Natural killer cell (primary cell): Measurements from ENCODE around the gene SEC24D. TPM values are rescaled to one million over a fixed set of nuclear protein-coding genes. Genes with fewer than 3 reads are reported as not detected.
A peak's percentile ranks its signal among the peaks of the same experiment; 100 is the strongest.

Experiments
- ATAC-seq, 3 donors: fragments of 150-1000 bp in 2 of 3; fragments of 200-7000 bp in 1 of 3; cut with Tn5 transposase; 1 replicate in 1 of 3; 2 replicates in 2 of 3; pipeline ENCODE4 v1.10.0; 2021; ENCODE audit warnings: mild to moderate bottlenecking in 2 of 3, moderate library complexity in 2 of 3
- DNase-seq, 2 donors: peaks; one replicate each; pipeline versions ENCODE4 v3.0.0 to v3.0.0-alpha.2; 2013 to 2021; ENCODE audit warnings: mixed read lengths in 1 of 2
- H3K27ac ChIP-seq: one replicate; pipeline ENCODE4 v1.5.1; 2013; ENCODE audit warnings: mild to moderate bottlenecking, low read length
- H3K27me3 ChIP-seq: one replicate; pipeline ENCODE4 v1.6.1; 2013; ENCODE audit warnings: low read length; ENCODE audit not compliant: control insufficient read depth, insufficient read depth
- H3K36me3 ChIP-seq: one replicate; pipeline ENCODE4 v1.6.1; 2013; ENCODE audit warnings: low read length; ENCODE audit not compliant: control insufficient read depth, insufficient read depth
- H3K4me1 ChIP-seq: one replicate; pipeline ENCODE4 v1.6.1; 2013; ENCODE audit warnings: low read length; ENCODE audit not compliant: control insufficient read depth, insufficient read depth
- H3K4me3 ChIP-seq: one replicate; pipeline ENCODE4 v1.5.1; 2013; ENCODE audit warnings: low read length
- H3K9me3 ChIP-seq: one replicate; pipeline ENCODE4 v1.6.1; 2013; ENCODE audit warnings: low read length; ENCODE audit not compliant: control insufficient read depth, insufficient read depth
- H3K27ac Mint-ChIP-seq, 2 donors: one replicate each; pipeline ENCODE4 v1.8.0; 2022; ENCODE audit warnings: mild to moderate bottlenecking in 2 of 2, mixed read lengths in 2 of 2, moderate library complexity in 1 of 2
- H3K27me3 Mint-ChIP-seq, 2 donors: one replicate each; pipeline ENCODE4 v1.8.0; 2022; ENCODE audit warnings: low read depth in 2 of 2, mixed read lengths in 2 of 2
- H3K36me3 Mint-ChIP-seq: one replicate; pipeline ENCODE4 v1.8.0; 2022; ENCODE audit warnings: mixed read lengths
- H3K4me1 Mint-ChIP-seq, 2 donors: one replicate each; pipeline ENCODE4 v1.8.0; 2022; ENCODE audit warnings: mixed read lengths in 2 of 2
- H3K4me3 Mint-ChIP-seq: one replicate; pipeline ENCODE4 v1.8.0; 2022; ENCODE audit warnings: mild to moderate bottlenecking, moderate library complexity, mixed read lengths
- H3K9me3 Mint-ChIP-seq, 2 donors: one replicate each; pipeline ENCODE4 v1.8.0; 2022; ENCODE audit warnings: mixed read lengths in 2 of 2
- CTCF ChIP-seq: fragments of 200-600 bp; IDR thresholded peaks from one replicate; pipeline ENCODE4 v1.8.0; 2022; ENCODE audit warnings: antibody characterized with exemption
- WGBS: methylation state at CpG from one replicate; pipeline ENCODE4 v1.1.7; 2013; ENCODE audit warnings: missing lambda C conversion rate; ENCODE audit not compliant: insufficient coverage; 5-methylcytosine and 5-hydroxymethylcytosine counted together
- intact Hi-C: fragments of 100-400 bp; cut with micrococcal nuclease; formaldehyde crosslinking; loops from one replicate; pipeline ENCODE4 v1.14.2; 2022
- total RNA-seq, 4 donors: library from RNA; stranded (reverse); fragments of 120-200 nt in 1 of 4; gene quantifications; one replicate each; pipeline versions ENCODE4 v1.2.3 to v1.2.4, GENCODE V29; 2013 to 2022

Gene SEC24D
- total RNA-seq, 3 donors from 2014 or later (not counting 1 experiment from before 2014, with no cell fraction given), result 32.7 to 50.2 (median 35.2) TPM

- intact Hi-C loops, result no loop called here
Observed at GRCh38 chr4:118866442-118866841, 30.5 kb upstream of the SEC24D start.

GRCh38 chr4:118865091-118865708, 29.3 kb upstream of the SEC24D start:
- Histone ChIP-seq H3K27me3 (no peaks in the 10 kb centered on the region), H3K4me3 (no peak overlapping the region), H3K9me3 (no peaks in the 10 kb centered on the region), H3K36me3 (no peaks in the 10 kb centered on the region), H3K4me1 (no peaks in the 10 kb centered on the region), H3K27ac (no peak overlapping the region)
- Mint-ChIP-seq H3K27me3 (no peaks in the 10 kb centered on the region), H3K9me3 (no peaks in the 10 kb centered on the region), H3K36me3 (no peaks in the 10 kb centered on the region), H3K27ac (no peak overlapping the region), H3K4me1 (no peaks in the 10 kb centered on the region), H3K4me3 (no peak overlapping the region)
- 32% methylated on average over 5 of the region's 5 CpGs for WGBS
- peak in 1 of 2 donors; percentile 56 for DNase-seq
- peak; percentile 38 for TF ChIP-seq CTCF
- intact Hi-C loops, result loop anchor here (1.0 kb wide), 1 partner anchor 93 kb away; no protein-coding TSS in a partner anchor
- peak; percentile 55 to 68 (median 58) for ATAC-seq

More at GRCh38 chr4:118866442-118866841, 30.5 kb upstream of the SEC24D start:
- Histone ChIP-seq H3K36me3 (no peaks in the 10 kb centered on the region), H3K27ac (no peak overlapping the region), H3K9me3 (no peaks in the 10 kb centered on the region), H3K27me3 (no peaks in the 10 kb centered on the region), H3K4me3 (no peak overlapping the region), H3K4me1 (no peaks in the 10 kb centered on the region)
- no peak for TF ChIP-seq CTCF
- Mint-ChIP-seq H3K27ac (no peak overlapping the region), H3K9me3 (no peaks in the 10 kb centered on the region), H3K4me3 (no peak overlapping the region), H3K4me1 (no peaks in the 10 kb centered on the region), H3K27me3 (peaks cover 0 to 6% of the 10 kb centered on the region in 2 donors), H3K36me3 (no peaks in the 10 kb centered on the region)
- no peak for DNase-seq
- no peak for ATAC-seq
- 38% methylated on average over 1 of the region's 1 CpG for WGBS

- H3K4me1 ChIP-seq, result no peaks in the 10 kb centered on the region
- intact Hi-C loops, result no loop called here
- DNase-seq, result no peak
- no peaks in the 10 kb centered on the region for H3K27me3 ChIP-seq
- Mint-ChIP-seq H3K4me1 (no peaks in the 10 kb centered on the region), H3K4me3 (no peak overlapping the region), H3K27ac (no peak overlapping the region), H3K9me3 (no peaks in the 10 kb centered on the region), H3K36me3 (no peaks in the 10 kb centered on the region), H3K27me3 (no peaks in the 10 kb centered on the region)
- no peaks in the 10 kb centered on the region for H3K9me3 ChIP-seq
- H3K4me3 ChIP-seq, result no peak overlapping the region
- H3K36me3 ChIP-seq, result no peaks in the 10 kb centered on the region
- H3K27ac ChIP-seq, result no peak overlapping the region
- WGBS, result 100% methylated on average over 1 of the region's 2 CpGs
- no peak for ATAC-seq
- TF ChIP-seq CTCF, result no peak
Observed at GRCh38 chr4:118858779-118859178, 22.9 kb upstream of the SEC24D start.

- 88% methylated on average over 2 of the region's 2 CpGs for WGBS
- Mint-ChIP-seq H3K4me1 (no peaks in the 10 kb centered on the region), H3K27ac (no peak overlapping the region), H3K36me3 (no peaks in the 10 kb centered on the region), H3K4me3 (no peak overlapping the region), H3K9me3 (no peaks in the 10 kb centered on the region), H3K27me3 (no peaks in the 10 kb centered on the region)
- Histone ChIP-seq H3K36me3 (no peaks in the 10 kb centered on the region), H3K4me3 (no peak overlapping the region), H3K4me1 (no peaks in the 10 kb centered on the region), H3K27ac (no peak overlapping the region), H3K27me3 (no peaks in the 10 kb centered on the region), H3K9me3 (no peaks in the 10 kb centered on the region)
- ATAC-seq (no peak), DNase-seq (no peak)
- intact Hi-C loops, result no loop called here
- TF ChIP-seq CTCF, result no peak
Observed at GRCh38 chr4:118857760-118858159, 21.8 kb upstream of the SEC24D start.
